HG03520 (cell line): ENCODE data around the gene NCBP3.

Experiments
- ATAC-seq: cut with Tn5 transposase; IDR thresholded peaks from one replicate; pipeline ENCODE4 v1.9.1; 2021; ENCODE audit warnings: mild to moderate bottlenecking, moderate library complexity; ENCODE audit not compliant: unreplicated experiment

The NCBP3 gene

GRCh38 chr17:3759597-3760216 is 86.3 kb downstream of the NCBP3 start:
- ATAC-seq = no peak

- no peak for ATAC-seq
Measured at GRCh38 chr17:3755335-3756030, 90.6 kb downstream of the NCBP3 start.

- ATAC-seq = no peak
Measured at GRCh38 chr17:3754458-3755334, 91.3 kb downstream of the NCBP3 start.

GRCh38 chr17:3754066-3754457 is 92.0 kb downstream of the NCBP3 start:
- ATAC-seq = no peak

- ATAC-seq = no peak
Measured at GRCh38 chr17:3753624-3754023, 92.4 kb downstream of the NCBP3 start.
